Spleen (tissue), 7 donors: ENCODE data around the gene TNRC6B.

Experiments
- POLR2AphosphoS5 ChIP-seq, 3 donors: sonication (generic); formaldehyde crosslinking; IDR thresholded peaks; one replicate each; pipeline ENCODE4 v1.5.1; 2017; ENCODE audit warnings: antibody characterized with exemption in 3 of 3
- TF ChIP-seq, protein P1 (sequence below), 11 experiments: fragments of 200-600 bp in 7 of 11; fragments of 450-650 bp in 4 of 11; sonication (generic) in 4 of 11; IDR thresholded peaks in 8 of 11; conservative IDR thresholded peaks in 3 of 11; 1 replicate in 7 of 11; 2 replicates in 4 of 11; pipeline versions ENCODE4 v1.4.0 to v1.8.0; 2016 to 2021; ENCODE audit warnings: antibody characterized with exemption in 11 of 11, inconsistent platforms in 4 of 11, mild to moderate bottlenecking in 1 of 11
- donor health status: DM: no; HTN: no; CAD: no; lungs with moderate emphysema.
- donor health status: DM: no; HTN: no; CAD: no.
- donor health status: DM: no; HTN: no; CAD: no.

DNA sequence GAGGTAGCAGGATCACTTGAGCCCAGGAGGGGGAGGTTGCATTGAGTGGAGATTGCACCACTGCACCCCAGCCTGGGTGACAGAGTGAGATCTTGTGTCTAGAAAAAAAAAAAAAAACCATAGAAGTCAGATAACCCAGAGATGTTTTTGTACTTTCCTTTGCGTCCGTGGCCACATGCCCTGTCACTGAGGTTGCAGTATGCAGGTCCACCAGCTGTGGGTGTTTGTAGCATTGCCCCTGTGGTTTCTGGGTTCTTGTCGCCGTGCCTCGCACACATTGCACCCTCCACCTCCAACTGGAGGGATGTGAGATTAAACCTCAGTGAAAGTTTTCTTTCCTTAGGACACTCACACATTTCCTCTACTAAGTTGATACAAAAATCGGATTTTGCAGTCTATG is 70.3 kb downstream of the TNRC6B start:
- TF ChIP-seq, protein P1, sequence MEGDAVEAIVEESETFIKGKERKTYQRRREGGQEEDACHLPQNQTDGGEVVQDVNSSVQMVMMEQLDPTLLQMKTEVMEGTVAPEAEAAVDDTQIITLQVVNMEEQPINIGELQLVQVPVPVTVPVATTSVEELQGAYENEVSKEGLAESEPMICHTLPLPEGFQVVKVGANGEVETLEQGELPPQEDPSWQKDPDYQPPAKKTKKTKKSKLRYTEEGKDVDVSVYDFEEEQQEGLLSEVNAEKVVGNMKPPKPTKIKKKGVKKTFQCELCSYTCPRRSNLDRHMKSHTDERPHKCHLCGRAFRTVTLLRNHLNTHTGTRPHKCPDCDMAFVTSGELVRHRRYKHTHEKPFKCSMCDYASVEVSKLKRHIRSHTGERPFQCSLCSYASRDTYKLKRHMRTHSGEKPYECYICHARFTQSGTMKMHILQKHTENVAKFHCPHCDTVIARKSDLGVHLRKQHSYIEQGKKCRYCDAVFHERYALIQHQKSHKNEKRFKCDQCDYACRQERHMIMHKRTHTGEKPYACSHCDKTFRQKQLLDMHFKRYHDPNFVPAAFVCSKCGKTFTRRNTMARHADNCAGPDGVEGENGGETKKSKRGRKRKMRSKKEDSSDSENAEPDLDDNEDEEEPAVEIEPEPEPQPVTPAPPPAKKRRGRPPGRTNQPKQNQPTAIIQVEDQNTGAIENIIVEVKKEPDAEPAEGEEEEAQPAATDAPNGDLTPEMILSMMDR (IDR thresholded peaks at IDR 0.05 in 8 of 11, conservative IDR thresholded peaks at IDR 0.05 in 3 of 11) = peak in 4 of 11 experiments; percentile 20 to 33 (median 24)
- peak in 2 of 3 donors; percentile 45 to 74 for TF ChIP-seq POLR2AphosphoS5 (IDR thresholded peaks at IDR 0.05)
